NCI-H1436 treated with DMSO at 0.1 percent for 48 hours (cell line): ENCODE results near the gene NCK1.

Source experiments
- DNase-seq: peaks from one replicate; lab custom pipeline; 2025; lab: John Stamatoyannopoulos, UW

NCK1 gene

DNA sequence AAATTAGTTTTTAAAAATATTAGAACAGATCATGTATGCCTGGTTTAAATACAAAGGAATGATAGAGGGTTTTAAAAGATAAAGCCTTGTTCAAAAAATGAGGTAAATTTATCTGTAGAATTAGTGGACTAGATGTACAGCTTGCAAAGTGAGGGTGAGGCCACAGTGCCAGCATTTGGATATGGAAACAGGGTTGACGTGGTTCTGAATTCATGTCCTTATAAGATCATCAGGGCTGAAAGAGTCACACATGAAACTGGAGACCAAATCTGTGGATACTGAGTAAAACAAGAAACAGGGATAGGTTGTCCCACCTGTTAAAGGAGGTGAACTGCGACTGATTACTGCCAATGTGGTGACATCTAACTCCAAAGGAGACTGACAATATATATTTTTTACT, 46.3 kb downstream of the NCK1 start:
- no peak for DNase-seq

DNA sequence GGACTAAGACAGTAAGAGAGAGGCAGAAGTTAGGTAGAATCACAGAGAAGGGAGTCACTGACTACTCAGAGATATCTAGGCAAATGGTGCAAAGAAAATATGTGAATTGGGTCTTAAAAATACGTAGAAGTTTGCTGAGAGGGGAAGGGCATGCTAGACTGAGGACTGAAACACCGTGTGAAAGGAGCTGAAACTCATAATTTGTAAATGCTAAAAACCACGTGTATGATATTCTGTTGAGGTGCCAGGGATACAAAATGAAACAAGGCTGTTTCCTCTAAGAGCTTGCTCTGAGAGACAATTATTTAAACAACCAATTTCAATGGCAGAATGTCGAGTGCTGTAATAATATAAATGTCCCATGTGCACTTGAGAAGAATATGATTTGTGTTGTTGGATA, 47.2 kb downstream of the NCK1 start:
- no peak for DNase-seq

GRCh38 chr3:136910697-136911096, 48.7 kb downstream of the NCK1 start:
- DNase-seq, result no peak

DNA sequence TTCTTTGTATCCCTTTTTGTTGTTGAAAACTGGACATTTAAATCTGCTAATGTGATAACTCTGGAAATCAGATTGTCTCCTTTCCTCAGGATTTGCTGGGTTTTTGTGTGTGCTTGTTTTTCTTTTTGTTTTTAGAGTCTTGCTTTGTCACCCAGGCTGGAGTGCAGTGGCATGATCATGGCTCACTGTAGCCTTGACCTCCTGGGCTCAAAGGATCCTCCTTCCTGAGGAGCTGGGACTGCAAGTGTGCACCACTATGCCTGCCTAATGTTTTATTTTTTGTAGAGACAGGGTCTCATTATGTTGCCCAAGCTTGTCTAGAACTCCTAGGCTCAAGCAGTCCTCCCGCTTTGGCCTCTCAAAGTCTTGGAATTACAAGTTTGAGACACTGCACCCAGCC, 51.2 kb downstream of the NCK1 start:
- DNase-seq, result no peak

DNA sequence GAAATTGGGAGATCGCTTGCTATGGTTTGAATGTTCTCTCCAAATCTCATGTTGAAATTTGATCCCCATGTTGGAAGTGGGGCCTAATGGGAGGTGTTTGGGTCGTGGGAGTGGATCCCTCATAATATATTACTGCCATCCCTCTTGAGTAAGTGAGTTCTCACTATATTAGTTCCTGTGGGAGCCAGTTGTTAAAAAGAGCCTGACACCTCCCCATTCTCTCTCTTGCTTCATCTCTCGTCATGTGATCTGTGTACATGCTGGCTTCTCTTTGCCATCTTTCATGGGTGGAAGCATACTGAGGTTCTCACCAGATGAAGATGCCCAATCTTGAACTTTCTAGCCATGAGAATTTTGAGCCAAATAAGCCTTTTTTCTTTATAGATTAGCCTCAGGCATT, 52.7 kb downstream of the NCK1 start:
- no peak for DNase-seq

GRCh38 chr3:136916223-136916622, 54.2 kb downstream of the NCK1 start:
- DNase-seq, result no peak

GRCh38 chr3:136919799-136920580, 58.0 kb downstream of the NCK1 start:
- no peak for DNase-seq

DNA sequence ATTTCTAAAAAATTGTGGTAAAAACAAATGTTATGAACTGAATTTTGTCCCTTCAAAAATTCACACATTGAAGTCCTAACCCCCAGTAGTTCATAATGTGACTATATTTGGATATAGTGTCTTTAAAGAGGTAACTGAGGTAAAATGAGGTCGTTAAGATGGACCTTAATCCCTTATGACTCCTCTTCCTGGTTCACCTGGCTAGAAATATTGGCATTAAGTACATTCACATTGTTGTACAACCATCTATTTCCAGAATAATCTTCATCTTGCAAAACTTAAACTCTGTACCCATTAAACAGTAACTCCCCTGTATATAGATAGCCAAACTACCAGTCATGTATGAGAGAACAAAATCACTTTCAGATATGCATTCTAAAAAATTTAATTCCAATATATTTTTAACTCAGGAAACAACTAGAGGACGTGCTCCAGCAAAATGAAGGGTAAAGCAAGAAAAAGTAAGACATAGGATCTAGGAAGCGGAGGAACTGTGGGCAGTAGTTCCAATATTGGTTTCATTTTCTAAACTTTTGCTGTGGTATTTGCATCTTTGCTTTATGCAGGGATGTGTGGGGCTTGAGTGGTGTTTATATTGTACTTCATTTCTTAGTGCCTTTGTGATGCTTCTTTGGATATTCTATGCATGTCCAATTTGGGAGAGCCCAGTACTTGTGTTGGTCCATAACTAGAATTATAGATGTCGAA, 59.0 kb downstream of the NCK1 start:
- no peak for DNase-seq

DNA sequence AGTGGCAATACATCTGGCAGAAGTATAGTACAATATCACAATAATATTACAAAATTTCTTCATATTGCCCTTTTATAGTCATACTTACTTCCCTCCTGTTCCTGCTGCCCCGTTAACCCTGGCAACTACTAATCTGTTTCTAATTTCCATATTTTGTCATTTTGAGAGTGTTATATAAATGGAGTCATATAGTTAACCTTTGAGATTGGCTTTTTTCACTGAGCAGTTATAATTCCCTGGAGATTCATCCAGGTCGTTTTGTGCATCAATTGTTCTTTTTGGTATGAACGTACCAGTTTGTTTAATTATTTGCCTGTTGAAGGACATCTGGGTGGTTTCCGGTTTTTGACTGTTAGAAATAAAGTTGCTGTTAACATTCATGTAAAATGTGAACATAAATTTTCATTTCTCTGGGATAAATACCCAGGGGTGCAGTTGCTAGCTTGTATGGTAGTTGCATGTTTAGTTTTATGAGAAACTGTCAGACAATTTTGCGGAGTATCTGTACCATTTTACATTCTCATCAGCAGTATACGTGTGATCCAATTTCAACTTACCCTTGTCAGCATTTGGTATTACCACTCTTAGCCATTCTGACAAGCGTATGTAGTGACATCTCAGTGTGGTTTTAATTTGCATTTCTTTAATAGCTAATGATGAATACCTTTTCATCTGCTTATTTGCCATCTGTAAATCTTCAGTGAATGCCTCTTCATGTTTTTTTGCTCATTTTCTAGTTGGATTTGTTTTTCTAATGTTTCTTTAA, 63.6 kb downstream of the NCK1 start:
- DNase-seq, result no peak

GRCh38 chr3:136928240-136928639, 66.2 kb downstream of the NCK1 start:
- no peak for DNase-seq

- no peak for DNase-seq
These were observed 68.1 kb downstream of the NCK1 start for GRCh38 chr3:136929977-136930670.

DNA sequence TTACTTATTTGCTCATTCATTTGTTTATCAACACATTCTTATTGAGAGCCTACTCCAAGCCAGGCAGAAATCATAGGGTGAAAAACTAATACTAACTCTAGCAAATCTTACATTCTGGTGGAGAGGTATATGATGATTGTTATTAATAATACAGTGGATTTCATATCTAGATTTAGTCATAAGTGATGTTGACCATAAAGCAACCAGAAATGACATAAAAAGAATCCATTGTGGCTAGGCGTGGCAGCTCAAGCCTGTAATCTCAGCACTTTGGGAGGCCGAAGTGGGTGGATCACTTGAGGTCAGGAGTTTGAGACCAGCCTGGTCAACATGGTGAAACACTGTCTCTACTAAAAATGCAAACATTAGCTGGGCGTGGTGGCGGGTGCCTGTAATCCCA, 69.6 kb downstream of the NCK1 start:
- no peak for DNase-seq

DNA sequence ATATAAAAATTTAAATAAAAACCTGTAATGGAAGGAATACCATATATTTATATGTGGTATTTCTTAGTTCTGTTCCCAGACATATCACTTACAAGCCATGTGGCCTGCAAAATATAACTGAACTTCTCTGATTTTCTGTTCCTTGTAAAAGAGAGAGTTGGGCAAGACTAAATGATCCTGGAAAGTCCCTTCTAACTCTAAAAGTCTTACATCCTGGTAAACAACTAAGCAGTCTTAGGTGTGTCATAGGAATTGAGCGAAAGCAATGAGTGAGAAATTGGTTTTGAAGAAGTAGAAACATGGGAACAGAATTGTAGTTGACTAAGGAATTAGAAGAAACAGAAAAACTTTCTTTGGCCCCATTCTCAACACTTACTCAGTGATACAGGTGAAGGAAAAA, 70.5 kb downstream of the NCK1 start:
- no peak for DNase-seq

GRCh38 chr3:136932978-136933772, 71.2 kb downstream of the NCK1 start:
- DNase-seq, result no peak

GRCh38 chr3:136937175-136937574, 75.2 kb downstream of the NCK1 start:
- DNase-seq, result no peak

DNA sequence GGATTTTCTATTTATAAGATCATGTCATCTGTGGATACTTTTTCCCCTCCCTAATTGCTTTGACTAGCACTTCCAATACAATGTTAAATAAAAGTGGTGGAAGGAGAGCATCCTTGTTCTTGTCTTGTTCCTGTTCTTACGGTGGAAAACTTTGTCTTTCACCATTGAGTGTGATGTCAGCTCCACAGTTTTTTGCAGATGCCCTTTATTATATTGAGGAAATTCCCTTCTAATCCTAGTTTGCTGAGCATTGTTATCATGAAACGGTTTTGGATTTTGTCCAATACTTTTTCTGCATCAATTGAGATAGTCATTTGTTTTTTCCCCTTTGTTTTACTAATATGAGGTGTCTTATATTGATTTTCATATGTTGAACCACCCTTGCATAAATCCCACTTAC, 75.8 kb downstream of the NCK1 start:
- DNase-seq, result no peak

- no peak for DNase-seq
These were observed 76.3 kb downstream of the NCK1 start for GRCh38 chr3:136938334-136938733.

DNA sequence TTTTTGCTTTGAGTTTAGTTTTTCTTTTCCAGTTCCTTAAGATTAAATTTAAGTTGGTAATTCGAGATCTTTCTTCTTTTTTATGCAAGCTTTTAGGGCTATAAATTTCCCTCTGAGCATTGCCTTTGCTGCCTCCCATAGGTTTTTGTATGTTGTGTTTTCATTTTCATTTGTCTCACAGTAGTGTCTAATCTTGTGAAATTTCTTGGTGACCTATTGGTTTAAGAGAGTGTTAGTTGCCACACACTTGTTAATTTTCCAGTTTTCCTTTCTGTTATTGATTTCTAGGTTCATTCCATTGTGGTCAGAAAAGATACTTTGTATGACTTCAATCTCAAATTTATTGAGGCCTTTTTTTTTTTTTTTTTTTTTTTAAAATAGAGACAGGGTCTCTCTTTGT, 77.5 kb downstream of the NCK1 start:
- DNase-seq, result no peak

- DNase-seq, result no peak
These were observed 80.8 kb downstream of the NCK1 start for GRCh38 chr3:136942803-136943202.

GRCh38 chr3:136943436-136943835, 81.4 kb downstream of the NCK1 start:
- DNase-seq, result no peak

DNA sequence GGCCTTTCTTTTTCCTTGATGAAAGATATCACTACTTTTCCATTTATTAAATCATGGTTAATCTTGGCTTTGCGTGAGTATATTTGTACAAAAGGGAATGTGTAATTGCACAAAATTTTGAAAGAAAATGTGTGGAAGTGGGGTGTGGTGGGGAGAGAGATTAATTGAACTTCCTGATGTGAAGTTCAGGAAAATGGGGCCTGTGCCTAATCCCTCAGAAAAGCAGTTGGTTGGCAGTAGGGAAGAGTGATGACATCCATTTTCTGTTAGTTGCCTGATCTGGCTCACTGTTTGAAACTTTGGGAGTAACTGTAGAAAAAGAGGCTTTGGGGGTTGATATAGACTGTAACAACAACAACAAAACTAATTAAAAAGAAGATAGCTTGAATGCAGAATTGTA, 85.0 kb downstream of the NCK1 start:
- DNase-seq, result no peak

GRCh38 chr3:136947477-136947876, 85.5 kb downstream of the NCK1 start:
- DNase-seq, result no peak
